Loucy (cell line): ENCODE data around the gene CACNA1A.

Experiments used
- EZH2phosphoT487 ChIP-seq: fragments of 200-600 bp; IDR thresholded peaks from 2 replicates; pipeline ENCODE4 v1.6.1; 2018; ENCODE audit warnings: antibody characterized with exemption, mild to moderate bottlenecking, moderate library complexity, borderline replicate concordance
- TF ChIP-seq, protein P1 (sequence below): fragments of 200-600 bp; sonication (generic); conservative IDR thresholded peaks from 2 replicates; pipeline ENCODE4 v1.5.1; 2014; ENCODE audit warnings: mild to moderate bottlenecking, antibody characterized with exemption, low read length

DNA sequence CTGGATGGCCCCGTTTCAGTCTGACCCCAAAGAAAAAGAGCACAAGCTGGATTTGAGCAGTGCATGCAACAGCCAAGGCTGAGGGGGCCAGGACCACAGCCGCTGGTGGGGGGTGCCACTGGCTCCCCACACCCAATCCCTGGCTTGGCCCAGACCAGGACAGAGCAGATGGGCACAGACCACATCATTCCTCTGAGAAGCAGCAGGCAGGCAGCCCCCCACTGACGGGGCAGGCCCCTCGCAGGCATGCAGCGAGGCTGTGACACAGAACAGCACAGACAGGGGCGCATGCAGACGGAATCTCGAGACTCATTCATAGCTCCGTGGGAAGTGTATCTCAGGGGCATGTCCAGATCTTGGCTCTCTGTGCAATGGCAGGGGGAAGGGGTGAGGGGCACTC lies 281.2 kb downstream of the CACNA1A start:
- TF ChIP-seq, protein P1, sequence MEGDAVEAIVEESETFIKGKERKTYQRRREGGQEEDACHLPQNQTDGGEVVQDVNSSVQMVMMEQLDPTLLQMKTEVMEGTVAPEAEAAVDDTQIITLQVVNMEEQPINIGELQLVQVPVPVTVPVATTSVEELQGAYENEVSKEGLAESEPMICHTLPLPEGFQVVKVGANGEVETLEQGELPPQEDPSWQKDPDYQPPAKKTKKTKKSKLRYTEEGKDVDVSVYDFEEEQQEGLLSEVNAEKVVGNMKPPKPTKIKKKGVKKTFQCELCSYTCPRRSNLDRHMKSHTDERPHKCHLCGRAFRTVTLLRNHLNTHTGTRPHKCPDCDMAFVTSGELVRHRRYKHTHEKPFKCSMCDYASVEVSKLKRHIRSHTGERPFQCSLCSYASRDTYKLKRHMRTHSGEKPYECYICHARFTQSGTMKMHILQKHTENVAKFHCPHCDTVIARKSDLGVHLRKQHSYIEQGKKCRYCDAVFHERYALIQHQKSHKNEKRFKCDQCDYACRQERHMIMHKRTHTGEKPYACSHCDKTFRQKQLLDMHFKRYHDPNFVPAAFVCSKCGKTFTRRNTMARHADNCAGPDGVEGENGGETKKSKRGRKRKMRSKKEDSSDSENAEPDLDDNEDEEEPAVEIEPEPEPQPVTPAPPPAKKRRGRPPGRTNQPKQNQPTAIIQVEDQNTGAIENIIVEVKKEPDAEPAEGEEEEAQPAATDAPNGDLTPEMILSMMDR, result no peak
- no peak for TF ChIP-seq EZH2phosphoT487
